ENCODE measurements around the gene PTPN20.
"Not testable (repeated sequence)": the region's sequence is repeated elsewhere in the genome, so short reads cannot be mapped to it uniquely, and the experiment has no call there.

DNA sequence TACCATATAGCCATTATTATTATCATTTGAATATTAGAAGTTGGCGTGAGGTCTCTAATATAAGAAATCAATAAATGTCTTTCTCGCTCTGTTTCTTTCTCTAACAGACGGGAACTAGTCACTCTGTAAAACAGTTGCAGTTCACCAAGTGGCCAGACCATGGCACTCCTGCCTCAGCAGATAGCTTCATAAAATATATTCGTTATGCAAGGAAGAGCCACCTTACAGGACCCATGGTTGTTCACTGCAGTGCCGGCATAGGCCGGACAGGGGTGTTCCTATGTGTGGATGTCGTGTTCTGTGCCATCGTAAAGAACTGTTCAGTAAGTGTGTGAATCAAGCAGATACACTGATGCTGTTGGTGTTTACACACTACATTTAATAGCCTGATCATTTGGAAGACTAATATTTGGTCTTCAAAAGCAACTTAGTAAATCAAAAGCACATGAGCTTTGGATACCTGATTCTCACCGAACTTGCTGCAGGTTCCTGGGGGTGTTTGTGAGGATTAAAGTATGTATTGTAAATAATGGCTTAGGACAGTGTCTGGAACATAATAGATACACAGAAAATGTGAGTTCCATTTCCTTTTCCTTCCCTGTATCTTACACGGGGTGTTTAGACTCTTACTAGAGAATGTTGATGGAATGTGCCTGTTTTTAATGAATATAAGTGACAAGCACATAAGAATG lies 76.2 kb downstream of the PTPN20 start:
- TF ChIP-seq, protein P1, sequence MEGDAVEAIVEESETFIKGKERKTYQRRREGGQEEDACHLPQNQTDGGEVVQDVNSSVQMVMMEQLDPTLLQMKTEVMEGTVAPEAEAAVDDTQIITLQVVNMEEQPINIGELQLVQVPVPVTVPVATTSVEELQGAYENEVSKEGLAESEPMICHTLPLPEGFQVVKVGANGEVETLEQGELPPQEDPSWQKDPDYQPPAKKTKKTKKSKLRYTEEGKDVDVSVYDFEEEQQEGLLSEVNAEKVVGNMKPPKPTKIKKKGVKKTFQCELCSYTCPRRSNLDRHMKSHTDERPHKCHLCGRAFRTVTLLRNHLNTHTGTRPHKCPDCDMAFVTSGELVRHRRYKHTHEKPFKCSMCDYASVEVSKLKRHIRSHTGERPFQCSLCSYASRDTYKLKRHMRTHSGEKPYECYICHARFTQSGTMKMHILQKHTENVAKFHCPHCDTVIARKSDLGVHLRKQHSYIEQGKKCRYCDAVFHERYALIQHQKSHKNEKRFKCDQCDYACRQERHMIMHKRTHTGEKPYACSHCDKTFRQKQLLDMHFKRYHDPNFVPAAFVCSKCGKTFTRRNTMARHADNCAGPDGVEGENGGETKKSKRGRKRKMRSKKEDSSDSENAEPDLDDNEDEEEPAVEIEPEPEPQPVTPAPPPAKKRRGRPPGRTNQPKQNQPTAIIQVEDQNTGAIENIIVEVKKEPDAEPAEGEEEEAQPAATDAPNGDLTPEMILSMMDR (IDR thresholded peaks at IDR 0.05): not testable (repeated sequence)
- TF ChIP-seq POLR2A (IDR thresholded peaks at IDR 0.05): not testable (repeated sequence)
